ENCODE results near the gene ITGB8. TPM values are rescaled to one million over a fixed set of nuclear protein-coding genes. Genes with fewer than 3 reads are reported as not detected.

Gene ITGB8
- total RNA-seq, 1 donor from 2014 or later: 8.5 TPM

Other genes with a start within 250 kb of the ITGB8 start
- under 0.01 and 0.17 TPM in 2 replicates for gene MACC1, start 113.5 kb upstream of the ITGB8 start, total RNA-seq